NCI-H1105 (cell line): ENCODE measurements around the gene SCFD2.
"Not testable (repeated sequence)": the region's sequence is repeated elsewhere in the genome, so short reads cannot be mapped to it uniquely, and the experiment has no call there.

Source experiments
- DNase-seq: peaks from one replicate; lab custom pipeline; 2025; lab: John Stamatoyannopoulos, UW

SCFD2 gene

DNA sequence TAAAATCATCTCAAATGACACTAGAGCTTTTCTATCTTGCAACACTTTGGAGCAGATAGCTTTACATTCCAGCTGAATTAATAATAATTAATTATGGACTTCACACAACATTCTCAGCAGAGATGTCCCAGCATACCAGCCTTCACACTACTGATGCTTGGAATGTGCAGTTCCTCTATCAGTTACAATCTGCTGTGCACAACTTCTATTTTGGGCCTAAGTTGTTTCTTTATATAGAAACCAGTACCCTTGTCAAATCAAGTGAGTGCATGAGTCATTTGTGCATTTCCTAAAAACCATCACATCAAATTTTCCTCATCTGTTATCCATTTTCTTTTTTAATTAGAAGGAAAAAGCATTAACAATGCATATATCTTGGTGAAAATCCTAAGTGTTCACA lies 512.5 kb downstream of the SCFD2 start:
- DNase-seq: no peak

GRCh38 chr4:52852711-52853110 lies 513.1 kb downstream of the SCFD2 start:
- no peak for DNase-seq

DNA sequence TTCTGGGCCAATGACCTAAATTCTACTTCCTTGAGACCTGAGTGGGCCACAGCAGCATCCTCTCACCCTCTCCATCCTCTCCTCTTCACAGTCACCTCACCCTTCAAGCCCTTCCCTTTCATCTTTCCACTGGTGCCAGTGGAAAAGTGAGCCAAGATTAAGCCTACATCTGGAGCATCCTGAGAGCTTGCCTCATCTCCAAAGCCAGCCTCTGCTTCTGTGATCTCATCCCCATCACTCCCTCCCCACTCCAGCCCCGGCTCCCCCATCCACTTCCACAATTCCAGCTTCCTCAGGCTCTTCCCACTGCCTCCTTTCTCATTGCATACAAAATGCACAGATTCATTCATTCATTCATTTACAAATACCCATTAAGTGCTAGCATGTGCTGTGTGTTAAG lies 513.8 kb downstream of the SCFD2 start:
- no peak for DNase-seq

DNA sequence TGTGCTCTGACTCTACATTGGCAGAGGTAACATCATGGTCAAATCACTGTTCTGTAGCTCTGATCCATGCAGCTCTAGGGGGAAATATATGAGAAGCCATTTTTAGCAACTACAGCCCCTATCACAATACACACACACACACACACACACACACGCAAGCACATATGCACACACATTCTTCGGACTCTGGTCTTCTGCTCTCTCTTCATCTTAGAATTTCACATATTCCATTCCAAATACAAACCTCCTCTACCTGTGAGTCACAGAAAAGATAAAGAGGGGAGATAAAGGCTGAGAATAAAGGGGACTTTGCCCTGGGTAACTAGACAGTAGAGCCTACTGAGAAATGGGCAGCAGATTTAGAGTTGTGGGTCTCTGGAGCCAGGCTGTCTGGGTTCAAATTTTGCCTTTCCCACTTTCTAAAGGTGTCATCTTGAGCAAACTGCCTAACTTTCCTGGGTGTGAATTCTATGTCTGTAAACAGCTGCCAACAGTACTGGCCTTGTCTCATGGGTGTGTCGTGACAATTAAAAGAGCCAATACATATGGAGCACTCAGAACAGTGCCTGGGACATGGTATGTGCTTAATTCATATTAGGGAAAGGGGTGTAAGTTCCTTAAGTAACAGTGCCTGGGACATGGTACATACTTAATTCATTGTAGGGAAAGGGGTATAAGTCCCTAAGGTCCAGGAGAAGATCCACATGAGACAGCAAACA lies 515.3 kb downstream of the SCFD2 start:
- DNase-seq: no peak

DNA sequence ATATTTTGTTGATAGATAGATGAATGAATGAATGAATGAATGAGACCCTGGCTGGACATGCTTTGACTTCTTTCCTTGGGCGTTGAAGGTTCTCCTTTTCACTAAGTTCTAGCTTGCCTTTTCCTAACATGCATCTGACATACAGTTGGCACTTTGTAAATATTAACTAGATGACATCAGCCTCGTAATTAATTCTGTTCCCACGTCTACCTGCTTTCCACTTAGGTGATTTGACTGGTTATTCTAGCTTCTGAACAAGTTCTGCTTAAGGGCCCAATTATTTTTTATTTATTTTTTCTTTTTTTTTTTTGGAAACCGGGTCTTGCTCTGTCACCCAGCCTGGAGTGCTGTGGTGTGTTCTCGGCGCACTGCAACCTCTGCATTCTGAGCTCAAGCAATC lies 517.6 kb downstream of the SCFD2 start:
- DNase-seq: no peak

DNA sequence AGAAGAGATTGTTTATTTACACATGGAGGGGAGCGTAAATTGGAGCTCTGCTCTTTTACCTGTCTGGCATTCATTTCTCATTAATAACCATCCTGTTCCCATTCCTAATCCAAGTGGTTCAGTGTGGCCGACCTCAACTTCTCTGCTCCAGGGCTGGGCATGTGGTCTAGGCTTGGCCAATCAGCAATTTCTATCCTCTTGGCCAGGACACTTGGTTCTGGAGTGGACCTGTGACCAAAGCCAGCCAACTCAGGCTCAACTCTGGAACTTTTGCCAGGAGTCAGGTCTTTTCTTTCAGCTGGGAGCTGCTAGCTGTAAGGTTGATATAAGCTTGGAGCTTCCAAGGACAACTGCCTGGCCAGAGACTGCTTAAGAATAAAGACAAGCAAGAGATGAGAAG lies 519.4 kb downstream of the SCFD2 start:
- no peak for DNase-seq

DNA sequence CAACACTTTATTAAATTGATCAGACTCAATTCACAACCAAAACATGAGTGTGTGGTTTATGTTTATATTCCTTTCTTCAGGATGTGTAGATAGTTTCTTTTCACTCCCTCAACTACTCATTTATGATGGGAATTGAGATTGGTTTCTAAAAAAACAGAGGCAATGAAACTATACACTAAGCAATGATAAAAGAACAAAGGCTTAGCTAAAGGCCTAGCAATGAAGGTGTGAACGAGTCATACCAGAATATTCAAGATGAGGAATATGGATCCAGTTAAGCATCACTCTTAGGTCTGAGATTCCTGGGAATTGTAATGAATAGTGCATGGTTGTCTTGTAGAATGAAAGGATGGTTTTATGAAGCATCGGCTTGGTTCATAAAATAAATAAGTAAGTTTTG lies 521.3 kb downstream of the SCFD2 start:
- DNase-seq: no peak

DNA sequence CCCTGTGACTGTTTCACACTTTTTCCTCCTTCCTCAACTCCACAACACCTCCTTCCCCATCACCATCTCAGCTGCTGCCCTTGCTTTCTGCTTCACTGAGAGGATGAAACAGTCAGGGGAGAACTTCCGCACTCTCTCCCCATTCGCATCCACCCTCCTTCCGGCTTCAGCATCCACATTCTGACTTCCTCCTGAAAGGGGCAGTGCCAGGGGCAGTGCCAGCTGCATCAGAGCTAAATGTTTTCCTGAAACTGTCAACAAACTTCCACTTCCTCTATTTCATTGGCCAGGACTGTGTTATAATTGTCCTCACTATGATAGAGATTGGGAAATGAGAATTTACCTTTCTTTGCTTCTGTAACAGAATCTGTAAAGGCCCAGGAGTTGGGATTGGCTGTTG lies 521.9 kb downstream of the SCFD2 start:
- DNase-seq: no peak

- no peak for DNase-seq
Measured at GRCh38 chr4:52843351-52843750, 522.5 kb downstream of the SCFD2 start.

DNA sequence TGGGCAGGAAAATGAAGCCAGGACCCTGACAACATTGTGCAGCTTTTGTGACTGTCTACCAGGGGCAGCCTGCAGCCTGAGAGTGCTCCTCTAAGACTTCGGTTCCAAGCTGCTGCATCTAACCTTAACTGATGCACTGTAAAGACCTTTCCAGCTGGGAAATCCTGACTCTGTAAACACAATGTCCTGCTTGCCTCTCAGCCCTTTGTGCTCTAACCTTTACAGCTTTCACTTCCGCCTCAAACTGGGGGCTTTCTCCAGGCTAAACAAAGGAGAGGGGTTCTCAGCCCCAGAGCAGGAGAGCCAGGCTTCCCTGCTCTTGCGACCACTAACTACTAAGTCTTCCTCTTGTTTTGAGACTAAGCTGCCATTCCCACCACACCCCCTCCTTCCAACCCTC lies 523.1 kb downstream of the SCFD2 start:
- no peak for DNase-seq

- no peak for DNase-seq
Measured at GRCh38 chr4:52841682-52842456, 524.0 kb downstream of the SCFD2 start.

- no peak for DNase-seq
Measured at GRCh38 chr4:52840531-52841370, 525.1 kb downstream of the SCFD2 start.

DNA sequence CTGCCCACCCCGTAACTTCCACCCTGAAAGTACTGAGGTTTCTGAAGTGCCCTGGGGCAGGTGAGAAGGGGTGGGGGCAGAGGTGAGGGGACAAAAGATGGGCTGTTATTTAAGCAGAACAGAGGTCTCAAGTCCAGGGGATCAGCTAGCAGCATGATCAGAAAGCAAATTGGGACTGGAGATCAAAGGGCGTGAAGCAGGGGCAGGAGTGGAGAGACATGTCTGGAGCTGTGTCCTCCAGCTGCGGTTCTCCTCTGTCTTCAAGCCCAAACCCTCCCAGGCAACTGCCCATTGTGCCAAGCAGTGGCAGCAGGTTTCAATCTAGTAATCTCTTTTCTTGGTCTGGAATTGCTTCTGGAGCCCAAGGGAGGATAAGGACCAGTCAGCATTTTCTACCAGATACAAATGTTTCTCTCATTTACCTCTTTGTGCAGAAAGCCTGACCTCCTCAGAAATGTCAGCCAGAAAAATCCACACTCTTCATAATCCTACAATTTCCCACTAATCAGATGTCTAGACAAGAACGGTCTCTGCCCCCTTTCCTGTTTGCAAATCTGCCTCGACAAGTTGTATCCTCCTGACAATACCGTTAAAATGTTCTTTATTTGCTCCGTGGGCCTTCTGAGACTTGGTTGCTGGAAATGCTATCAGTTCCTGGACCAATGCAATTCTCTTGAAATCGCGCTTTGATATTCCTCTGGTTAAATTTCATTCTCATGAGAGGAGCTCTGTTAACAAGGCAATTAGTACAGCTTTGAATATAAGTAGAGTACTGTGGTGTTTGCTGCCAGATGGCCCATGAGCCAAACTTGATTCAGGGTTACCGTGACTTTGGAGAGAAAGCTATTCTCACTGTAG lies 526.9 kb downstream of the SCFD2 start:
- DNase-seq: no peak

- no peak for DNase-seq
Measured at GRCh38 chr4:52837716-52838558, 527.9 kb downstream of the SCFD2 start.

DNA sequence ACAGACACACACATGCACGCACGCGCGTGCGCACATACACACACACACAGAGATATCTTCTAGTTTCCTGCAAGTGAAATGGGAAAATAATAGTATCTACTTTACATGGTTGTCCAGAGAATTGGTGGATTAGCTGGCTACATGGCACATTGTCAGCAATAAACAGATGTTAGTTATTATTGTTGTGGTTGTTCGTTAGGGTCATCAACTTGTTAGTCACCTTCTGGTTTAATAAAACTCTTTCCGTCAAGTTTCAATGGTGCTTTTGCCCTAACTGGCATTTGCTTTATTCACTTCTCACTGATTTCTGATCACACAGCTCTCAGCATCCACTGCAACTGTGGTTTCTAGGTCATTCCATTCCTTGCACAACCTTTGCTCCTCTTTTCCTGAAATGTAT lies 529.2 kb downstream of the SCFD2 start:
- DNase-seq: no peak

DNA sequence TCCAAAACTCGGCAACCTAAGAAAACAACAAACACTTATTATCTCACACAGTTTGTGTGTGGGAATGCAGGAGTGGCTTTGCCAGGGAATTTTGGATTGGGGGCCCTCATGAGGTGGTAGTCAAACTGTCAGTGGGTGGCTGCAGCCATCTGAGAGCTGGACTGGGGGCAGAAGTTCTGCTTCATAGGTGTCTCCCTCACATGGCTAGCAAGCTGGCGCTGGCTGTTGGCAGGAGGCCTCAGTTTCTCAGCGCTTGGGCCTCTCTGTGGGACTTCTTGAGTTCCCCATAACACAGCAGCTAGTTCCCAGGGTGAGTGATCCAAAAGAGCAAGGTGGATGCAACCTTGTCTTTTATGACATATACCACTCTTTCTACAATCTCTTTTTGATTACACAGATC lies 529.7 kb downstream of the SCFD2 start:
- no peak for DNase-seq

DNA sequence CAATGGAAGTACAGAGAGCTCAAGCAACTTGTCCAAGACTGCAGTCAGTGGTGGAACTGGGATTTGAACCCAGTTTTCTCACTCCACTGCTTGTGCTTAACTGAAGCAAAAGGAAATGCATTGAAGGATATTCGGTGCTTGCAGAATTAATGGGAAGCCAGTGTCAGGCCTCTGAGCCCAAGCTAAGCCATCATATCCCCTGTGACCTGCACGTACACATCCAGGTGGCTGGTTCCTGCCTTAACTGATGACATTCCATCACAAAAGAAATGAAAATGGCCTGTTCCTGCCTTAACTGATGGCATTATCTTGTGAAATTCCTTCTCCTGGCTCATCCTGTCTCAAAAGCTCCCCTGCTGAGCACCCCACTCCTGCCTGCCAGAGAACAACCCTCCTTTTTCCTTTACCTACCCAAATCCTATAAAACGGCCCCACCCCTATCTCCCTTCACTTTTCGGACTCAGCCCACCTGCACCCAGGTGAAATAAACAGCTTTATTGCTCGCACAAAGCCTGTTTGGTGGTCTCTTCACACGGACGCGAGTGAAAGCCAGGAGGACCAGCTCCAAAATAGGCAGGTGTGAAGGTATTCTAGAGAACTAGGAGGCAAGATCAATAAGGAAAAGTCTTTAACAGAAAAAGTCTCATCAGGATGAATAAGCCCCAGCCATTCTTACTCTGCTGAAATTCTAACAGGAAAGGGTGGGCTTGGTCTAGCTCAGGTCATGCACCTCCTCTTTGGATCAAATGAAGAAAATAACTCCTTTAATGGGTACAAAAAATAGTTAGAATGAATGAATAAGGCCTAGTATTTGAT lies 531.0 kb downstream of the SCFD2 start:
- DNase-seq: not testable (repeated sequence)

- no peak for DNase-seq
Measured at GRCh38 chr4:52833941-52834525, 531.8 kb downstream of the SCFD2 start.

GRCh38 chr4:52825460-52826090 lies 540.3 kb downstream of the SCFD2 start:
- no peak for DNase-seq
